Stimulated activated CD8-positive, alpha-beta memory T cell treated with anti-CD3 and anti-CD28 coated beads, Interleukin-2, amount 100 ng/mL, for 48 hours (primary cell): Measurements from ENCODE around the gene IL1RAPL2.
"Not testable (repeated sequence)": the region's sequence is repeated elsewhere in the genome, so short reads cannot be mapped to it uniquely, and the experiment has no call there.

Experiments used
- DNase-seq, 2 donors: peaks; one replicate each; pipeline ENCODE4 v3.0.0-alpha.2; 2020; ENCODE audit warnings: low read depth in 2 of 2

The IL1RAPL2 gene

GRCh38 chrX:105168577-105168976 lies 602.6 kb downstream of the IL1RAPL2 start:
- no peak for DNase-seq

DNA sequence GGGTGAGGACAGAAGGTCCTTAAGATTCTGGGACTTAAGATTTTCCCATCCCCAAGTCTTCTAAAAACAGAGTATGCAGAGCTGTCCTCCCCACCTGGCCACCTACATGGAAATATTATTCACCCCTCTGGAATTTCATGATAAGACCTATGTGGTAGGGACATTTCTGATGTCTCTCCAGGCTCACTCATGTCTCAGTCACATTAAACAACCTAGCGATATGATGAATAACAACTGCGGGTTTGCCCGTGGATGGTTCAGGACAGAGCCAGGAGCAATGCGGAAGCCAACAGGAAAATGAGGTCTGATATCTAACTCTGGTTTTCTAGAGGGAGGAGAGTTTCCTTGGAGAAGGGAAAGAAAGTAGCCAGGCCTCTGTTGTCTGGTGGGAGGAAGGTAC lies 607.1 kb downstream of the IL1RAPL2 start:
- no peak for DNase-seq

DNA sequence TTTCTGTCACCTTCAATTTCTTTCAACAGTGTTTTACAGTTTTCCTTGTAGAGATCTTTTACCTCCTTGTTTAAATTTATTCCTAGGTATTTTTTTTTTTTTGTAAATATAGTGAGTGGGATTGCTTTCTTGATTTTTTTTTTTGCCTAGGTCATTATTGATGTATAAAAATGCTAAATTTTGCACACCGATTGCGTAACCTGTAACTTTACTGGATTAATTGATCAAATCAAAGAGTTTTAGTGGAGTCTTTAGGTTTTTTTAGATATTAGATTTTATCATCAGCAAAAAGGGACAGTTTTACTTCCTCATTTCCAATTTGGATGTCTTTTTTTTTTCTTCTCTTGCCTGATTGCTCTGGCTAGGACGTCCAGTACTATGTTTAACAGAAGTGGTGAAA lies 613.6 kb downstream of the IL1RAPL2 start:
- DNase-seq, result no peak

DNA sequence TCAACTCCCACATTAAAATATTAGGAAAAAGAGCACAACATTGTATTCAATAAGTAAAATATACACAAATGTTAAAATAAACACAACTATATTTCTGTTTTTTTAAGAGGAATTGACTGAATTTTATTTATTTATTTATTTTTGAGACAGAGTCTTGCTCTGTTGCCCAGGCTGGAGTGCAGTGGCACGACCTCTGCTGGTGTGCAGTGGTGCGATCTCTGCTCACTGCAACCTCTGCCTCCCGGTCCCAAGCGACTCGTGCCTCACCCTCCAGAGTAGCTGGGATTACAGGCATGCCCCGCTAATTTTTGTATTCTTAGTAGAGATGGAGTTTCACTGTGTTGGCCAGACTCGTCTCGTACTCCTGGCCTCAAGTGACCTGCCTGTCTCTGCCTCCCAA lies 623.1 kb downstream of the IL1RAPL2 start:
- no peak for DNase-seq

DNA sequence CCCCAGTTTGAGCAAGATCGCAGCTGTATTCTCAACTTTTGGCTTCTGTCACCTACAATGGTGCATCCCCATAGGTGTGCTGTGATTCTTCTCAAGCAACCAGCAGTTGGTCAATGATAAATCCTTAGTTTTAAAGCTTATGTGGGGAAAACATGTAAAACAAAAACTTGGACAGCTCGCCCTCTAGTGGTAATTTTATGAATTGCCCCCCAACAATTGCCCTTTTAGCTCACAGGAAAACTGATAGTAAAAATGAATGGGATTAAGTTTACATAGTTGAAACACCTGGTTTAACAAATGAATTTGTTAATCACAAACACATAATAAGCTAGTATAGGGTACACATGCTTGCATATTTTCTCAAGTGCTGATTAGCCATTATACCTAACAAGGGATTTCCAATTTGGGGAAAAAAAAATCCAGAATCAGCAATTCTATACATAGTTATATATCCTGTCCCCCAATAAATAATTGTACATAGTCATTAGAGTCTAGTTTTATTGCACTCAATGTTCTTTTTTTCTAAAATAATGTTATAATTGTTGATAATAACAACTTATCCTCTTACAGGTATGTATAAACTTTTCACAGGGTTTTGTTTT lies 624.4 kb downstream of the IL1RAPL2 start:
- DNase-seq, result no peak

- no peak for DNase-seq
Observed at GRCh38 chrX:105191878-105192277, 625.9 kb downstream of the IL1RAPL2 start.

DNA sequence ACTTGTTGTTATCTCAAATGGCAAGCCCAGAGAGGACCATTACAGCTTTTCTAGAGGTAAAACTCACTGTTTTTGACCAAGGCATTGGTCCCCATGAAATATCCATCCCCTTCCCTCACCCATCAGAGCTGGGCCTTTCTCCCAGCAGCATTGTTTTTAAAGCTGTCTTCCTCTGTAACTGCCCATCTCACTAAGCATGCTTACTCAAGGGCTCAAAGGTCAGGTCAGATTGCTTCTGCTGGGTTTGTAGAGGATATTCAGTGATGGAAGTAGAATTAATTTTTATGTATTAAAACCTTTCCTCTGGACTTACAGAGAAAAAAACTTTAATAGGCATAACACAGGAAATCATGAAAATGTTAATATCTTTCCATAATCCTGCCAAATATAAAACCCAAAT lies 643.4 kb downstream of the IL1RAPL2 start:
- DNase-seq, result no peak

DNA sequence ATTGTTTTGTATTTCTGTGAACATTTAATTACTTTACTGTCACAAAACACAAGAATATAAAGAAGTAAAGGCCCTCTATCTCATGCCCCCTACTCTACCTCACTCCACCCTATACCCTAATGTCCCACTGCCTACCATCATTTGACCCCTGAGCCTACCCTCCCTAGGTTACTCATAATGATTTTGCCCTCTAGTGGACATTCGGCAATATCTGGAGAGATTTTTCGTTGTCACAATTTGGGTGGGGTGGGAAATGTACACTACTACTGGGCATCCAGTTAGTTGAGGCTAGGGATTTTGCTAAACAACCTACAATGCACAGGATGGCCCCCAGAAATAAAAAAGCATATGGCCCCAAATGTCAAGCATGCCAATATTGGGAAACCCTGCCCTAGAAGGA lies 644.3 kb downstream of the IL1RAPL2 start:
- DNase-seq, result no peak

GRCh38 chrX:105211066-105211575 lies 645.1 kb downstream of the IL1RAPL2 start:
- DNase-seq, result no peak

DNA sequence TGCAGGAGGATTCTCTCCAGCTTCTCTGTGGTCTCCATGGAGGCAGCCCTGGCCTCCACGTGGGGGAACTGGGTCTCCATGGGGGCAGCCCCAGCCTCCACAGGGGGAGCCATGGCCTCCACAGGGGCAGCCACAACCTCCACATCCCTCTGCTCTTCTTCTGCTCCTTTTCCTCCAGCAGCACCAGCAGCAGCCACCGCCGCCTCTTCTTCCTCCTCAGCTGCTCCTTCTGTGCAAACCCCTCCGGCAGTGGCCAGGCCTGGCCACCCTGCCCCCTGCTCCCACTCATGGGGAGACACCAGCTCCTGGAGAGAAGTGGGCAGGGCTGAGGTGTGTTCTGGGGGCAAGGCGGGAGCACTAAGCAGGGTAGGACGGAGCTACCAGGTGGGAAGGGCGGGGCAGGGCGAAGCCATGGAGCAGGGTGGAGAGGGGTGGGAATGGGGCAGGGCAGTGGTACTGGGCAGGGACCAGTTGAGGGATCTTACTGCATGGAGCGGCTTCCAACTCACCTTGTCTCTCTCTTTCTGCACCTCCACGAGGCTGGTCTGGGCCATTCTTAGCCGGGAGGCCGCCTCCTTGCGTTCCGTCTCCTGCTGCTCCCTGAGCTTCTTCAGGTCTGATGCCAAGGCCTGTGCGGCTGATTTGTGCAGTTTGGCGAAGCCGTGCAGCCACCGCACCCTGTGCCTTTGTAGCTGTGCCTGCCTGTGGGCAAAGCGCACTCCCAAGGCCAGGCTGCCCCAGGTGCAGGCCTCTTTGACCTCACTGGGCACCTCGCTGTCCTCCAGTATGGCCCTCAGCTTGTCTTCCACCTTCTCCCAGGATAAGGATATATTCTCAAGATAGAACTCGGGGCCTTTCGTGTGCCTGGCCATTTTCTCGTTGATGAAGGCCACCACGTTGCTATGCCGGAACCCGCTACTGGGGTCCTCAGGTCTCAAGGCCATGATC lies 653.7 kb downstream of the IL1RAPL2 start:
- DNase-seq, result no peak

DNA sequence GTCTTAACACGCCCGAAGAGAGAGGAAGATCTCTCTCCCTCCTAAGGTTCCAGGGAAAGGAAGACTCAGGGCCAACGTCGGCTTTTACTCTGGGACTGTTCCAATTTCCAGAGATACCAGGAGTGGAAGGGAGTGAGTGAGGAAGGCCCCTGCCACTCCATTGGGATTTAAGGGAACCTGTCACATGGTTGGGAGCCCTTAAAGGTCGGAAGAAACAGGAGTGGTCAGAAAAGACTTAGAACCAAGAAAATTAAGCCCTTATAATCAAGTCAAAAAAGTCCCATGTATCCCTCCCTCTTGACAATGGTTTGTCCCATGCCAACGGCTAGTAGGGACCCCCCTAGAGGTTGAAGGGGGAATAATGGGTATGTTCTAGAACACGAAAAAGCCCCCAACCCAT lies 654.6 kb downstream of the IL1RAPL2 start, which contains the start of gene TEX13A:
TEX13A (minus strand) TSS at position 59 of the 400 bp plus-strand sequence. CDS start 297 bp downstream, outside the sequence.
- no peak for DNase-seq

GRCh38 chrX:105221374-105221773 lies 655.4 kb downstream of the IL1RAPL2 start:
- DNase-seq, result no peak

DNA sequence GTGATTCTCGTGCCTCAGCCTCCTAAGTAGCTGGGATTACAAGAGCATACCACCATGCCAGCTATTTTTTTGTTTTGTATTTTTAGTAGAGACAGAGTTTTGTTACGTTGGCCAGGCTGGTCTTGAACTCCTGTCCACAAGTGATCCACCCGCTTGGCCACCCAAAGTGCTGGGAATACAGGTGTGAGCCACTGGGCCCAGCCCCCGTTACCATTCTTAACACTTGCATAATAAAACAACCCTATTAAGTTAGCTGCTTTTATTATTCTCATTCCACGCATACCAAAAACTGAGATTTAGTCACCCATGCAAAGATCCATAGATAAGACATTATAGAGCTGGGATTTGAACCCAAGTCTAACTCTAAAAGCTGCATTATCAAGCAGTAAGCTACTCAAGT lies 660.5 kb downstream of the IL1RAPL2 start:
- no peak for DNase-seq

DNA sequence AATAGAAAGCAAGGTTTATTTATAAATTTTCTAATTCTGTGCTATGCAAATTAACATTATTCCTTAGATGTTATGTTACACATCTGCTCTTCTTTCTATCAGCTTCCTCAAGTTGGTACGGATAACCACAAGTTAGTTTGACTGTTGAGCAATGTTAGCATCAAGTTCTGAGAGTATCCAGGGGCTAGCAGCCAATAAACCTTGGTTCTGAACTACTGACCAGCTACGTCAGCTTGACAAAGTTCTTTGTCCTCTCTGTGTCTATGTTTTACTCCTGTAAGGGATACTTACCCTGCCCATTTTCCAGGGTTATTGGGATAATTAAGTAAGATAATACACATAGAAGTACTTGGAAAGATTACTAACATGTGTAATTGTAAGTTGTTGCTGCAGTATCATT lies 662.6 kb downstream of the IL1RAPL2 start:
- DNase-seq, result no peak

DNA sequence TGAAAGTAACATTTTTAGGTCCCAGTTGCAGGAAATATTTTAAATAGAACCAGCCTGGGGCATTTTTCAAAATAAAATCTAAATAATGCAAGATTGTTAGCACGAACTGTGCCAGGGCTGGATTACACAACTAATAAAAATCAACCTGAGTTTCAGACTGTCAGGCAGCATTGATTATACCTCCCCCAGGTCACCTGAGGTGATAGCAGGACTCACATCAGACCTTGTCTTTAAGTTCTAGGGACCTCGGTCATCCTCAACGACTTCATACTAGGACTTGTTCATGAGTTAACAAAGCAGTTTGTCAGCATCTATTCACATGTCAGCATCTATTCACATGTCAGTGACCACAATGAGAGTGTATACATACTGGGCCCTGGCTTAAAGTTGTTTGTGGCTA lies 663.1 kb downstream of the IL1RAPL2 start:
- no peak for DNase-seq

DNA sequence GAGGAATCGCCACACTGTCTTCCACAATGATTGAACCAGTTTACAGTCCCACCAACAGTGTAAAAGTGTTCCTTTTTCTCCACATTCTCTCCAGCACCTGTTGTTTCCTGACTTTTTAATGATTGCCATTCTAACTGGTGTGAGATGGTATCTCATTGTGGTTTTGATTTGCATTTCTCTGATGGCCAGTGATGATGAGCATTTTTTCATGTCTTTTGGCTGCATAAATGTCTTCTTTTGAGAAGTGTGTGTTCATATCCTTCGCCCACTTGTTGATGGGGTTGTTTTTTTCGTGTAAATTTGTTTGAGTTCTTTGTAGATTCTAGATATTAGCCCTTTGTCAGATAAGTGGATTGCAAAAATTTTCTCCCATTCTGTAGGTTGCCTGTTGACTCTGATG lies 671.4 kb downstream of the IL1RAPL2 start:
- not testable (repeated sequence) for DNase-seq

- DNase-seq, result no peak
Observed at GRCh38 chrX:105241056-105241455, 675.1 kb downstream of the IL1RAPL2 start.

GRCh38 chrX:105260291-105261043 lies 694.5 kb downstream of the IL1RAPL2 start:
- DNase-seq, result no peak

DNA sequence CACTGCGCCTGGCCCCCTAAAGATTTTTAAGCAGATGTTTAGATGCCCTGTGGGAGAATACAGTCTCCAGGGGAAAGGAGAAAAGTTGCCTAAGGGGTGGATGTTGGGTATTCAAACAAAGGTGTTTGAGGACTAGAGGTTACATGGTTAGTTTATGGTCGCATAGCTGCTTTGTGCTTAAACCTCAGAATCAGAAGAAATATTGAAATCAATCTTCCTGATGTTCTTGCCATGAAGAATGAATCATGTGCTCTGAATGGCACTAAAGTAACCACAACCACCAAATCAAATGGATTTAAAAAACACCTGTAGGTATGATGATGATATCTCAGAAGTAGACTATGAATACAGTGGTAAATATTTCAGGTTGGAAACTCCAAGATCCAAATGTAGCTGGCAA lies 697.2 kb downstream of the IL1RAPL2 start:
- no peak for DNase-seq

GRCh38 chrX:105263801-105264200 lies 697.8 kb downstream of the IL1RAPL2 start:
- no peak for DNase-seq

GRCh38 chrX:105265093-105265492 lies 699.1 kb downstream of the IL1RAPL2 start:
- no peak for DNase-seq

DNA sequence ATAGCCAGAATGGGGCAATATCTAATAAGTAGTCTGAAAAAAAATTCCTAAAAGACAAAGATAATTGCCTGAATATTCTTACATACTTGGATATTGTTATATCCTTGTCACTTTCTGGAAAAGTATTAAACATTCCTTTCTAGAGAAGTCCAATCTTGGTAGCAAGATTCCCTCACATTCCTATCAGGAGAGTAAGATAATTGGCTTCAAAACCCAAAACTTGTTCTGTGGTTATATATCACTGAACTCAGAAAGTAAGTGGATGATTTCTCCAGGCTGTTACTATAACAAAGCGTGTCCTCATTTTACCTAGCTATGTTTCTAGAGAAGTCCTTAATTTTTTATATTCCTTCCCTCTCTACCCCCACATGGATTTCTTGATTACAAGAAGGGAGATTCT lies 700.5 kb downstream of the IL1RAPL2 start:
- no peak for DNase-seq
